Sciatic nerve (tissue), 2 donors: ENCODE data around the gene SYNGR1. TPM values are rescaled to one million over a fixed set of nuclear protein-coding genes. Genes with fewer than 3 reads are reported as not detected.
A peak's percentile ranks its signal among the peaks of the same experiment; 100 is the strongest.
"Not testable (repeated sequence)": the region's sequence is repeated elsewhere in the genome, so short reads cannot be mapped to it uniquely, and the experiment has no call there.

Experiments used
- ATAC-seq: fragments of 200-7000 bp; cut with Tn5 transposase; one replicate; pipeline ENCODE4 v1.9.1; 2020; ENCODE audit warnings: mild to moderate bottlenecking, moderate library complexity
- DNase-seq: peaks from one replicate; pipeline ENCODE4 v3.0.0-alpha.2; 2020; ENCODE audit warnings: low spot score
- intact Hi-C: fragments of 100-400 bp; cut with DNase I; formaldehyde crosslinking; loops from one replicate; pipeline ENCODE4 v1.14.2; 2022
- total RNA-seq: library from RNA; stranded (reverse); fragmentation: NEBNext Ultra II Directional; extraction: Animal tissue kit (Norgen Biotek cat#: 25700); gene quantifications from one replicate; pipeline ENCODE4 v1.2.1, GENCODE V29; 2021
- donor health status: DM: no; HTN: no; CAD: no.
- donor health status: DM: no; HTN: no; CAD: no.

SYNGR1 gene
- total RNA-seq, 1 donor from 2014 or later: 52.9 TPM

DNA sequence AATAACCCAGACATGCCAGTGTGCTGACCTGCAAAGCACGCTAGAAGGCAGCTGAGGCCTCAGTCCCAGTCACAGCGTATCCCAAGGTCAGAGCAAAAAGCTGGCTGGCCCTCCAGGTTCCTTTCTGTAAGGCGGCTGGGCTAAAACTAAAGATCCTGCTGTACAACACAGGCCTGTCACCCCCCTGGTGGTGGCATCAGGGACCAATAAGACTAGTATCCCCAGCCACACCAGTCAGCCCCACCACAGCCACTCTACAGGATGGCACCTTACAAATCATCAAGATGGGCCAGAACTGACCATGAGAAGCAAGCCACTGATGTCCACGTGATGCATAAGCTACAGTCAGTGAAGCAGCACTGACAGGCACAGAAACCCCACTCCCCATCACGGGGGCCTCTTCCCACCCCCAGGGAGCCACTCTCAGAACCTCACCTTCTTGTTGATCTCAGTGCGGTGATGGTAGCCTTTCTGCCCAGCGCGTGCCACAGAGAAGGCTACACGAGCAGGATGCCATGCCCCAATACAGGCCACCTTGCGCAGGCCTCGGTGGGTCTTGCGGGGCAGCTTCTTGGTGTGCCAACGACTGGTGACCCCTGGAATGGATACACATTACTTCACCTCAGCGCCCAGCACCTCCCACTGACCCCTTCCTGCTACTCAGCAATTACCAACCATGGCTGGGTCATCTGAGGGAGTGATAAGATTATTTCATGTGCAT is 35.4 kb upstream of the SYNGR1 start:
- no peak for ATAC-seq
- intact Hi-C loops: loop anchor here (10.0 kb wide), 1 partner anchor 450 kb away; no protein-coding TSS in a partner anchor
- DNase-seq: no peak

DNA sequence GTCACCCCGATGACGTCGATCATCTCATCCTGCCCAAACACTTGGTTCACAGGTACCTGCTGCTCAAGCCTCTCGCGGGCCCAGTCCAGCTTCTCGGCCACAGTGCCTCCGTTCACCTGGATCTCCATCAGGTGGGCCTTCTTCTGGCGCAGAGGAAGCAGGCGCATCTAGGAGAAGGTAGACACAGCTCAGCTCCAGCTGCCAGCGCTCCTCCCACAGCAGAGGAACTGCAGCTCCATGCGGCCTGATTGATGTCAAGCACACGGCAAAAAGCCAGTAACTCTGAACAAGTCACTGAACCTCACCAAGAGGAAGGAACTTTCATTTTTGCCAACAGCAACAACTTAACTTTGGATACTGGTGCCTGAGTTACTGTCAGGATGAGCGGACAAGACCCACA is 34.4 kb upstream of the SYNGR1 start:
- ATAC-seq (no peak), DNase-seq (no peak)
- intact Hi-C loops: loop anchor here (10.0 kb wide), 1 partner anchor 451 kb away; no protein-coding TSS in a partner anchor

DNA sequence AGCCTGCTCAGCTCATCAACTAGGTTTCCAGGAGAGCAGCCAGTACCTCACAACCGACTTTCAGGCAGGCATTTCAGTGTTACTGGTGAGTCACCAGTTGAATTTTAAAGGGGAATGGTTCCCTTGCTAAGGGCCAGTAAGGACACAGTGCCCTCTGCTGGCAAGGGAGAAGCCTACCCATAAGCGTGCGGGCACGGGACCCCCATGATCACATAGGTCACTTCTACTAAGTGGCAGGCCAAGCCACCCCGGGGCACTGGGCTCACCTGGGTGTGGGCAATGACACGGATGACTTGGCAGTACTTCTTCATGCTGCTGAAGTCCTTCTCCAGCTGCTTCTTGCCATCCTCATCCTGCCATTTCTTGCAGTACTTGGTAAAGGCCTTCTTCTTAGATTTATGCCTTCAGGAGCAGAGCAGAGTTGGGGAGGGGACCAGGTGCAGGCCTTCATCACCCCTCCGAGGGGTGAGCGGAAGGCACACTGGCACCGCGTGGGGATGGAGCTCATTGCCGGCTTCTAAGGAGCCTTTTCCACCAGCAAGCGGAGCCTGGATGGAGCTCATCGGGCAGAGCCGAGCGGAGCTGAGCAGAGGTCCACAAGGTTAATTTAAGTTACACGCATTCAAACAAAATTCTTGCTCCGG is 33.2 kb upstream of the SYNGR1 start:
- ATAC-seq: peak; percentile 37
- intact Hi-C loops: loop anchor here (10.0 kb wide), 1 partner anchor 452 kb away; no protein-coding TSS in a partner anchor
- DNase-seq: peak; percentile 88

DNA sequence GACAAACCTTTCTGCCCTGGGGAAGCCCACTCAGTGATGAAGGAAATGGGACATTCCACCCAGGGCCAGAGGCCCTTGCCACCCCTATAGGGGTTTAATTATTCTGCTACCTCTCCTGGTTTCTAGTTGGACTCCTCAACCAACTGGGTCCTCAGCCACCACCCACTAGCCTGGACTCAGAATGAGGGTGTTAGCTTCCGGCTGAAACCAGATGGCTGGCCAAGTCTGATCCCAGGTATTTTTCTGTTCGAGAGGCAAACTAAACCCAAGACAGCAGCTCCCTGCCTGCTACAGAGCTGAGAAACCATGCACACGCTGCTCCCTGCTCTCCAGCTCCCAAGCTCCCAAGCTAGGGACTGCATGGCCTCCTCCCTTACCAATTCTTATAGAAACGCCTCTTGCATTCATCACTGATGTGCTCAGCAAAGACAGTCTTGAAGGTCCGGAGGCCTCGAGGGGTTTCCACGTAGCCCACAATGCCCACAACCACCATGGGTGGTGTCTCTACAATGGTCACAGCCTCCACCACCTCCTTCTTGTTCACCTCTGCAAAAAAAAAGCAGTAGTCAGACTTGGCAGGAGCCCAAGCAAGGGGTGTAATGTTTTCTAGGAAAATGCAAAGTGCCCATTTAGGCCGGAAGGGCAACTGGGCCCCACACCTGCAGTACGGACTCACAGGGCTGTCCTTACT is 32.6 kb upstream of the SYNGR1 start:
- no peak for DNase-seq
- intact Hi-C loops: loop anchor here (10.0 kb wide), 1 partner anchor 452 kb away; no protein-coding TSS in a partner anchor

DNA sequence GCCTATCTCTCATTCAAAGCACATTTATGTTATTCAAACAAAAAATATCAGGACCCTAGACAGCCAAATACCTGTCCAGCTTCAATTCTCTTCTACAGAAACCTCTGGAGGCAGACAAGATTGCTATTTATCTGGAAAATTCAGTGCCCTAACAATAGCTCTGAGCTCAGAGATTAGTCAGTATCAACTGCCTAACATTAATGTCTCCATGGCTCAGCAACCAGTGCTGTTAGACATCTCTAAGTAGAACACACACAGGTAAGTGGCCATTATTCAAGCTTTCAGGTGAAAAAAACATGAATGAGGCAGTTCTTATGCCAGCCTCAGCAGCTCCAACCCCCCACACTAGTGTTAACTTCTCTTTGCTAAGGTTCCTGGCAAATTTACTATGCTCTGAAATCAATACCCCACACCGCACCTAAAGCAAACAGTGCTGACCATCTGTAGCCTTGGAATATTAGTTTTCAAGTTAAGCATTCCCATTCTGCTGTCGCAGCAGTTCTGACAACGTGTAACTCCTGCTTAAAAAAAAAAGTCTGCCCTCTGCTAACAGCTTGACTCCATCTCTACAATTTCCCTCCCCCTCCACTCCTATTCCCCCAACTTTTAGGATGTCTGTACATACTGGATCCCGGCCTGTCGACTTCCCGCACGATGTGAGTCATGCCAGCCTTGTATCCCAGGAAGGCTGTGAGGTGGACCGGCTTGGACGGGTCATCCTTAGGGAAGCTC is 31.9 kb upstream of the SYNGR1 start:
- DNase-seq (no peak), ATAC-seq (no peak)
- intact Hi-C loops: loop anchor here (10.0 kb wide), 1 partner anchor 453 kb away; no protein-coding TSS in a partner anchor

More for the DNA sequence above, 32.6 kb upstream of the SYNGR1 start:
- ATAC-seq: no peak

DNA sequence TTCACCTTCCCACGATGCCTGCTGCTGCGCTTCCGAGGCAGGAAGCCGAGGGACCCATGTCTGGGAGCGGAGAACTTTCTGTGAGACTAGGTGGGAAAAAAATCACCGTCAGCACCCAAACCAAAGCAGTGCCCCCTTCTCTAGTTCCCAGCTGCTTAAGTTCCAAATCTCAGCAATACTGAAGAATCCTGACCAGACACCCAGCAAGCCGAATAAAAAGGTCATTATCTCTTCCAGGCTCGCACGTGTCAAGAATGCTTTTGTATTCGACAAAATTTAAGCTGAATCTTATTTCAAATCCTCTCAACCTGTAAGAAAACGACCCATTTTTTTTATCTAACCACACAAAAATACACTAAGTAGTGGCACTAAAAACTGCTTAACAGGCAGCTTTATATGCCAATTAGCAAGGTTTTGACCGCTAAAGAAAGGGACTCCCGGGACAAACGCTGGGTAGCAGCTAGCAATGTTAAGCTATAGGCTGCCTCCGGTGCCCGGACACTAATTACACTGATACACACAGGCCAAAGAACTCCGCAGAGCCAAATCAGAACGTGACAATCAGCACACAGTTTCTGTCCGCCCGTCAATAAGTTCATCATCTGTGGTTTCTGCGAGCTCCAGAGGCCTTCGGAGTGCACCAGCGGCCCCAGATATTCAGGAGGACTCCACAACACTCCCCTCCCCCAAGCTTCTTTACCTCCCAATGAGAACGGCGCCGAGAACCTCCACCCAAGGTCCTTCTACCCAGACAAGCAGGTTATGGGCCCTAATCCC is 31.1 kb upstream of the SYNGR1 start:
- intact Hi-C loops: loop anchor here (10.0 kb wide), 1 partner anchor 454 kb away; no protein-coding TSS in a partner anchor
- DNase-seq (no peak), ATAC-seq (peak; percentile 28)

DNA sequence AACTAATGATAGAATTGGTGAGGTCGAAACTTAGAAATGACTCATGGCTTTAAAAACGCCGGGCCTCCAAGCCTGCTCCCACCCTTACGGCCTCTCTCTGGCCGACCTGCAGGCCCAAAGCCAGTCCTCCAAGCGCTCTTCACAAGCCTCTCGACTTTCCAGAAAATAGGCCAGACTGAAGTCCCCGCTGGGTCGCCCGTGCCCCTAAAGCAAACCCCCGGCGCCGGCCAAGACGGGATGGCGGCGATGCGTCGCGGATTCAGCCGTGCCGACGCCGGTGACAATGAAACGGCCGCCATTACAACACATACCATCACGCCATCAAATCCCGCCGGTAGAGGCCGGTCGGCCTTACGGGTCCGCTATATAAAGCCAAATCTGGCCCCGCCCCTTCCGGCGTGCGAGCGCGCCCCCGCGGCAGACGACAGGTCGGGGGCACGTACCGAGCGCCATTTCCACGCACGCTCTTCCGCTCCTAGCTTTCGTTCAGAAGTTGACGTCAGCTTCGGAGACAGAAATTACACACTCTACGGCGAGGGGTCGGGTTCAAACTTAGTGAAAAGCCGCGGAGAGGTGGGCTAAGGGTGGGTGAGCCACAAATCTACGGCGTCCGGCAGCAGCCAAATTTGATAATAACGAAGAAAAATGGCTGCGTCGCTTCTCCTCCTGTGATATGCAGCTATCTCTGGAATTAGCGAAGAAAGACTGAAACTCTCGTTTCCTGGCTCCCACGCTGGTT is 30.3 kb upstream of the SYNGR1 start, which contains the start of gene RPL3:
RPL3 (minus strand) TSS at position 340 of the 739 bp plus-strand sequence; CDS start at position 314, 26 bp downstream.
- peak; percentile 95 for ATAC-seq
- intact Hi-C loops: loop anchor here (10.0 kb wide), 2 partner anchors 195 to 455 kb away; no protein-coding TSS in a partner anchor

DNA sequence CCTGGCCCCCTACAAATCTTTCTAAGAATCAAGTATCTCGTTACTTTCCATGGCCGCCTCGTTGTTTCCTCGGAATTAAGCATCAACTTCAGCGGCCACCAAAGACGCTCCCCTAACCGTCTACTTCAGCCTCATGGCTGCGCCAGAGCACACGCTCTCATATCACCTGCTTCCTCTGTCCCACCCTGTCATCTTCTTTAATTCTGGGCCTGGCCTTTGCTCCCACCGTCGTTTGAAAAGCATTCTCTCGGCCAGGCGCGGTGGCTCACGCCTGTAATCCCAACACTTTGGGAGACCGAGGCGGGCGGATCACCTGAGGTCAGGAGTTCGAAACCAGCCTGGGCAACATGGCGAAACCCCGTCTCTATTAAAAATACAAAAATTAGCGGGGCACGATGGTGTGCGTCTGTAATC is 29.2 kb upstream of the SYNGR1 start:
- ATAC-seq, DNase-seq: not testable (repeated sequence)
- intact Hi-C loops: loop anchor here (10.0 kb wide), 1 partner anchor 194 kb away; no protein-coding TSS in a partner anchor

More for the DNA sequence above, 30.3 kb upstream of the SYNGR1 start, which contains the start of gene RPL3:
- DNase-seq: peak; percentile 99

DNA sequence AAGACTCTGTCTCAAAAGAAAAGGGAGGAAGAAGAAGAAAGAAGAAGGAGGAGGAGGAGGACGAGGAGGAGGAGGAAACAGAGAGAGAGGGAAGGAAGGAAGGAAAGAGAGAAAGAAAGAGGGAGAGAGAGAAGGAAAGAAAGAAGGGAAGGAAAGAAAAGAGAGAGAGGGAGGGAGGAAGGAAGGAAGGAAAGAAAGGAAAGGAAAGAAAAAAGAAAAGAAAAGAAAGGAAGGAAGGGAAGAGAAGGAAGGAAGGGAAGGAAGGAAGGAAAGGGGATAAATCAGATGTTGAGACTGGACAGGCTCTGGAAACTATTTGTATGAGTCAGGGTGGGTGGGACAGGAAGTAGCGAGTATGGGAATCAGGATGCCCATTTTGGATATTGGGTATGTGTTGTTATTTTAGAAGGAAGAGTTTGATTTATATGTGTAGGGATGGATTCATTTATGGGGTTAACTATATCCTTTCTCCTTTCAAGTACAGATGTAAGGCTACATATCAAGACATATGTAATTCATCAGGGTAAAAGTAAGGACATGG is 24.3 kb upstream of the SYNGR1 start:
- no peak for DNase-seq
- ATAC-seq: no peak
- intact Hi-C loops: loop anchor here (10.0 kb wide), 1 partner anchor 189 kb away; no protein-coding TSS in a partner anchor

DNA sequence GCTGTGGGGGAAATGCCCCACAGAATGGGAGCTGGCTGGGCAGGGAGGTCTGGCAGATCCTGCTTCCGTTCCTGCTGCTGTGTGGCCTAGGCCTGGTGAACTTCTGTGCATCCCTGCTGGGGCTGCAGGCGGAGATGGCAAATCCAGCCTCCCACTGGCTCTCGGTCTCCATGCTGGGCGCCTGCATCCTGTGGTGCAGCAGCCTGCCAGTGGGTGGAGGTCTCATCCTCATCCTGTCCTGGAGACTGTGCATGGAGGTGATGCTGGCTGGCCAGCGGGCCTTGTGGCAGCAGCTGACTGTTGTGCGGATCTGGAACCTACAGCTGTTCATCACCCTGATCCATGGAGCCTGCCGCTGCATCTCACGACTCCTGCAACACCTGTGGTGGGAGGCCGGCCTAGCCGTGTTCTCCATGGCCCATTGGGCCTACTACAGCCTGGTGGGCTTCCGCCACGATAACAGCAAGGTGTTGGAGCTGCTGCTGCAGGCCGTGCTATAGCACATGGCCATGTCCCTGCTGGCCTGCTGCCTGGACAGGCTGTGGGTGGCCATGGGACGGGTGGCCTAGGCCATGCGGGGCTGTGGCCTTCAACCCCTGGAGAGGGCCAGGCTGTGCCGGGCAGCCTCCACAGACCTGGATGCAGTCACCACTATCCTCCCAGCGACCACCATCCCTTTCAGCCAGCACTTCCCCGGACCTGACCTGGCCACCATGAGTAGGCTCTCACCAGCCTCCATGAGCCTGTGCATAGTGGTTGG is 21.6 kb upstream of the SYNGR1 start:
- DNase-seq (no peak), ATAC-seq (no peak)
- intact Hi-C loops: loop anchor here (10.0 kb wide), 1 partner anchor 187 kb away; no protein-coding TSS in a partner anchor

DNA sequence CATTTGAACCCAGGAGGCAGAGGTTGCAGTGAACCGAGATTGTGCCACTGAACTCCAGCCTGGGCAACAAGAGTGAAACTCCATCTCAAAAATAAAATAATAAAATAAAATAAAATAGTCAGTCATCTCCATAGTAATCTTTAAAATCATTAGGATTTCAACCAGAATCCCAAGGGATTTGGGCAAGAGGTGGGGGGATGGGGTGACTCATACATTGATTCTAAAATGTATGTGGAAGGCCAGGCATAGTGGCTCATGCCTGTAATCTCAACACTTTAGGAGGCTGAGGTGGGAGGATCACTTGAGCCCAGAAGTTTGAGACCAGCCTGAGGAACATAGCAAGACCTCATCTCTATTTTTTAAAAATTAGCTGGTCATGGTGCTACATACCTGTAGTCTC is 19.2 kb upstream of the SYNGR1 start:
- intact Hi-C loops, ATAC-seq: not testable (repeated sequence)

DNA sequence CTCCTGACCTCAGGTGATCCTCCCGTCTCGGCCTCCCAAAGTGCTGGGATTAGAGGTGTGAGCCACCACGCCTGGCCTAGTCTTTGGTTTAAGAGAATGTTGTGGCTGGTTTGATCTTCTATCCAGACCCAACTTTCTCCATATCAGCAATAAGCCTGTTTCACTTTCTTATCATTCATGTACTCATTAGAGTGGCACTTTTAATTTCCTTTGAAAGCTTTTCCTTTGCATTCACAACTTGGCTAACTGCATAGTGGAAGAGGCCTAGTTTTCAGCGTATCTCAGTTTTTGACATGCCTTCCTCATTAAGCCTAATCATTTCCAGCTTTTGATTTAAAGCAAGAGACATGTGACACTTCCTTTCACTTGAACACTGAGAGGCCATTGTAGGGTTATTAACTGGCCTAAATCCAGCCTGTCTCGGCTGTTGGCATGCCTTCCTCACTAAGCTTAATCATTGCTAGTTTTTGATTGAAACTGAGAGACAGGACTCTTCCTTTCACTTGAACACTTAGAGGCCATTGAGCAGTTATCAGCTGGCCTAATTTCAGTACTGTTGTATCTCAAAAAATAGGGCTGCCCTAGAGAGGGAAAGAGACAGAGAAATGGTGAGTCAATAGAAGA is 17.2 kb upstream of the SYNGR1 start:
- DNase-seq: no peak
- intact Hi-C loops: no loop called here
- peak; percentile 22 for ATAC-seq

More for the DNA sequence above, 19.2 kb upstream of the SYNGR1 start:
- DNase-seq: not testable (repeated sequence)

DNA sequence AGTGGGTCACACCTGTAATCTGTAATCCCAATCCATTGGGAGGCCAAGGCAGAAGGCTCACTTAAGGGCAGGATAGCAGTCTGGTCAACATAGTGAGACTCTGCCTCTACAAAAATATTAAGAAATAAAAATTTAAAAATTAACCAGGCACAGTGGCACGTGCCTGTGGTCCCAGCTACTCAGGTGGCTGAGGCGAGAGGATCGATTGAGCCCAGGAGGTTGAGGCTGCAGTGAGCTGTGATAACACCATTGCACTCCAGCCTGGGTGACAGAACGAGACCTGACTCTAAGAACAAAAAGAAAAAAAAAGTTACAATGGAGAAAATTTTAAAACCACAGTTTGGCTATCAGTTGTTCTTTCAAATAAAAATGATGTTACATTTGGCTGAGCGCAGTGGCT is 13.4 kb upstream of the SYNGR1 start:
- DNase-seq (no peak), ATAC-seq (no peak)
- intact Hi-C loops: no loop called here

DNA sequence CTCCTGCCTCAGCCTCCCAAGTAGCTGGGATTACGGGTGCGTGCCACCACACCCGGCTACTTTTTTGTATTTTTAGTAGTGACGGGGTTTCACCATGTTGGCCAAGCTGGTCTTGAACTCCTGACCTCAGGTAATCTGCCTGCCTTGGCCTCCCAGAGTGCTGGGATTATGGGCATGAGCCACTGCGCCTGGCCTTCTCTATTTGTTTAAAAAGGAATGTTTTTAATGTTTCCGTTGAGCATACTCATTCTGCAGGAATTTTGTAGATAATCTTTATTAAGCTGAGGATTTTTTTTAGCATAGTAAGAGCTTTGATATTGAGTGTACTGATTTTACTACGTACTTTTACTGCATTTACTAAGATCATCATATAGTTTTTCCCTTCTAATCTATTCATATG is 10.0 kb upstream of the SYNGR1 start:
- ATAC-seq, intact Hi-C loops, DNase-seq: not testable (repeated sequence)

DNA sequence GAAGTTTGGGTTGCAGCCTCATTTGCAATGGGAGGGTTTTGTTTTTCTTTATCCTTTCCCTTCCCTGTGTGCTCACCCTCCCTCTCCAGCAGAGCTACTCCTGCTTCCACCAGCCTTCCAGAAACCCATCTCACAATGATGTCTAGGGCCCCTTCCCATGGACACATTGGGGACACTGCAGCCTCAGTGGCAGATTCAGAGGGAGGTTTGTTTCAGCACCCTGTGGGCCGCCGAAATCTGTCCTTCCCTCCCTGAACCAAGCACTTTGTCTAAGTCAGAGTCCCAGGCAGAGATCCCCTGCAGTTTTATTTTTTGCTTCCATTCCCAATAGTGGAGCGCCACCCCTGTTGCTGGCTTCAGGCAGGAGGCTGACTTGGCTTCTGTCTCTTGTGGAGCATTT is 8.6 kb upstream of the SYNGR1 start:
- no peak for ATAC-seq

More for the DNA sequence above, 8.6 kb upstream of the SYNGR1 start:
- DNase-seq: no peak
- intact Hi-C loops: no loop called here
